ENCODE results near the gene SP1. TPM values are rescaled to one million over a fixed set of nuclear protein-coding genes. Genes with fewer than 3 reads are reported as not detected.

SP1 gene
- total RNA-seq, 1 donor from 2014 or later, result 101 TPM

GRCh38 chr12:53463802-53464560 lies 84.0 kb downstream of the SP1 start:
- ATAC-seq (no peak), DNase-seq (ENCODE audit: low spot score) (no peak)
- intact Hi-C loops (cut with DNase I), result no loop called here

- DNase-seq (ENCODE audit: low spot score) (no peak), ATAC-seq (peak; percentile 31)
- intact Hi-C loops (cut with DNase I), result no loop called here
Observed at GRCh38 chr12:53464685-53465418, 84.9 kb downstream of the SP1 start.

GRCh38 chr12:53465679-53466078 lies 85.7 kb downstream of the SP1 start:
- ATAC-seq (no peak), DNase-seq (ENCODE audit: low spot score) (no peak)
- intact Hi-C loops (cut with DNase I), result no loop called here

Other genes starting within 250 kb of the SP1 start
- gene ZNF740, start 199.5 kb upstream of the SP1 start, total RNA-seq, result 51.0 TPM
- gene CSAD, start 199.3 kb upstream of the SP1 start, total RNA-seq, result 81.7 TPM
- gene ITGB7, start 172.9 kb upstream of the SP1 start, total RNA-seq, result 33.4 TPM
- gene RARG, start 148.0 kb upstream of the SP1 start, total RNA-seq, result 56.3 TPM
- 1.2 TPM for gene ESPL1, start 111.9 kb upstream of the SP1 start, total RNA-seq
- gene PFDN5, start 84.6 kb upstream of the SP1 start, total RNA-seq, result 490 TPM
- 31.9 TPM for gene MYG1, start 80.5 kb upstream of the SP1 start, total RNA-seq
- gene AAAS, start 58.6 kb upstream of the SP1 start, total RNA-seq, result 41.1 TPM
- gene SP7, start 43.8 kb upstream of the SP1 start, total RNA-seq, result 0.31 TPM
- gene AMHR2, start 43.7 kb downstream of the SP1 start, total RNA-seq, result not detected
- gene PRR13, start 61.6 kb downstream of the SP1 start, total RNA-seq, result 86.4 TPM
- 772 TPM for gene PCBP2, start 71.9 kb downstream of the SP1 start, total RNA-seq
- gene MAP3K12, start 119.3 kb downstream of the SP1 start, total RNA-seq, result 28.6 TPM
- gene TARBP2, start 121.1 kb downstream of the SP1 start, total RNA-seq, result 19.4 TPM
- not detected for gene NPFF, start 127.3 kb downstream of the SP1 start, total RNA-seq
- gene ATF7, start 246.2 kb downstream of the SP1 start, total RNA-seq, result 62.5 TPM

Measured in sciatic nerve (tissue), 2 donors.